SKM-1 treated with dmso at 0.1 percent for 144 hours (cell line): ENCODE measurements around the gene MDH1.
"Not testable (repeated sequence)": the region's sequence is repeated elsewhere in the genome, so short reads cannot be mapped to it uniquely, and the experiment has no call there.

Experiments used
- DNase-seq: peaks from one replicate; lab custom pipeline; 2025; ENCODE audit not compliant: unreplicated experiment; lab: John Stamatoyannopoulos, UW

MDH1 gene

GRCh38 chr2:63587814-63588384, 864 bp upstream of the MDH1 start:
- DNase-seq: no peak

GRCh38 chr2:63589148-63589958, 590 bp downstream of the MDH1 start:
- no peak for DNase-seq

DNA sequence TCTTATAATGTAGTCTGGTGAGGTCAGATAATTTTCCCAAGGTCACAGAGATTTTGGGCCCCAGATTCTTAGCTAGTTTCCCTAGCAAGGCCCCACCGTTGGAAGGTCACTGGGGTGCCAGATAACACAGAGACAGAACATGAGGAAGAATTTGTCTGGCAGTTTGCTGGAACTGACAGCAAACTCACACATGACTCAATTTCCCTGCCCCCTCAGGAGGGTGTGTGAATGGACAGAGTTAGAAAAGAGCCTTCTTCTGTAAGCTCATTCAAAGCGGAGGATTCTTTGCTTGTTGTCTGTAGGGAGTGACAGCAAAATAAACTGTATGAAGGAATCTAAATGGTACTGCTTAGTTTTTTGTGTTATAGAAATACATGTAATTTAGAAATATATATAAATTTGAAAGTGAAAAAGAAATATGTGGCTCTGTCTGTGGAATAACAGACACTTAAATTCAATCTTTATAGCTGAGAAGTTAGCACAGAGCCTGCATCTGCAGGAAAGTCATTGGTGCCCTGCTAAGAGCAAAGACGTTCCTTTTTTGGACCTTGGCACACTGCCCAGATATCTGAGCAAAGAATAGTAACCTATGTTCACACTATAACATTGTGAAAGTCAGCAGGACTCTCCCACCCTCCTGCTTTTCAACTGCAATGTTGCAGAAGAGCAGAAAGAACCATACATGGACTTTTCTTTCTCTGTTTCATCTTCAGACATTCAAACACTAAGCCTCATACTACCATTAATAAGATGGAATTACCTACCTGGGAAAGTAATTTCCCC, 2.1 kb downstream of the MDH1 start:
- peak; percentile 75 for DNase-seq

- DNase-seq: no peak
Observed at GRCh38 chr2:63591566-63592175, 2.9 kb downstream of the MDH1 start.

- no peak for DNase-seq
Observed at GRCh38 chr2:63594660-63595059, 5.9 kb downstream of the MDH1 start.

DNA sequence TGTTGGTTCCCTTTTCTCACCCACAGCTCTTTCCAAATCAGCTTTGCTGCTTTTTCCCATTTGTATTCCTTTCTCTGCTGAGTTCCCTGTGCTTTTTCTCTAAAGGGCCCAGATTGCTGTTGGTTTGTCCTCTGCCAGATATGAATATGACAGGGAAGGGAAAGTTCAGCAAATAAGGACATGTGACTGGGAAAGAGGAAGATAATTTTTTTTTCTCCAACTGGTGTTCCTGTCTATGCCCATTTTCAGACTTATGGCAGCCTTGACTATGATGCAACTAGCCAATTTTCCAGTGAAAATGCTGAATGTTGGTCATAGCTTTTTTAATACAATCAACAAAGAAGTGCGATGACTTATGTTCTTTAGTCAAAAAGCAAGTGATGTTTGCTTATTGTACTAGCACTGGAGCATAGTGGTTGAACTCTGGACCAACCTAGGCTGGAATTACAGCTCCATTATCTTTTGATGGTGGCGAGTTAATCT, 7.7 kb downstream of the MDH1 start:
- DNase-seq: no peak

- no peak for DNase-seq
Observed at GRCh38 chr2:63598981-63599380, 10.2 kb downstream of the MDH1 start.

DNA sequence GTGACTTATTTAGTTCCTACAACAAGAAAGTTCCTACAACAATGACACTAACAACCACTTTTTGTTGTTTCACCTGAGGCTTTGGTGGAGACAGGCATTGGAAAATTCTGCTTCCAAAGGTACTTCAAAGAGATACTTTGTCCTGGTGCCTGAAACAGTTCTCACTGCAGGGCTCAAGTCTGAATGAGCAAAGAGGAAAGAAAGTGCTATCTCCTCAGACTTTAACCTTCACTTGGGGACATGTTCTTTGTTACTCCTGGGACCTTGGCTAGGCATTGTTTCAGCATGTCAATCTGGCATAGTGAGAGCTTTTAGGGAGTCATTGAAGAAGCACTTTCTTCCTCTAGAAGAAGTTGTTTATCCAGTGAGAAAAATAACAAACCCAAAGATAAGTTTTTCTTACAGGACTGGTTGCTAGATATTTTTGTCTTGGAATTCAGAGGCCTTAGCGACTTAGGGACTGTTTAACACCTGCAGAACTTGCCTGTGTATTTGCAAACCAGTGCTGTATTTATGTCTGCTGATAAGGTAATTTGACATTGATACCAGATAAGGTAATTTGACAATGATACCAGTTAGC, 12.2 kb downstream of the MDH1 start:
- no peak for DNase-seq

- DNase-seq: no peak
Observed at GRCh38 chr2:63604666-63605065, 15.9 kb downstream of the MDH1 start.

DNA sequence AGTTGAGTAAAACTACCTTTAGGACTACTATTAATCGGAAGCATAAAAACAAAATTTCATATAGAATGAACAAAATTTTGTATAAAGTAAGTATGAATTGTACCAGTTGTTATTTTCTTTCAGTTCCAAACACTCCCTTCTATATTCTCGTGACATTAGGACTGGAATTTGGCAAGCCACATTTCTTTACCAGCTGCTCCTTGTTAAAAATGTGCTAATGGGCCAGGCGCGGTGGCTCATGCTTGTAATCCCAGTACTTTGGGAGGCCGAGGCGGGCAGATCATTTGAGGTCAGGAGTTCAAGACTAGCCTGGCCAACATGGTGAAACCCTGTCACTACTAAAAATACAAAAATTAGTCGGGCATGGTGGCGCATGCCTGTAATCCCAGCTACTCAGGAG, 20.1 kb downstream of the MDH1 start:
- DNase-seq: not testable (repeated sequence)

GRCh38 chr2:63610525-63610924, 21.8 kb downstream of the MDH1 start:
- DNase-seq: no peak

DNA sequence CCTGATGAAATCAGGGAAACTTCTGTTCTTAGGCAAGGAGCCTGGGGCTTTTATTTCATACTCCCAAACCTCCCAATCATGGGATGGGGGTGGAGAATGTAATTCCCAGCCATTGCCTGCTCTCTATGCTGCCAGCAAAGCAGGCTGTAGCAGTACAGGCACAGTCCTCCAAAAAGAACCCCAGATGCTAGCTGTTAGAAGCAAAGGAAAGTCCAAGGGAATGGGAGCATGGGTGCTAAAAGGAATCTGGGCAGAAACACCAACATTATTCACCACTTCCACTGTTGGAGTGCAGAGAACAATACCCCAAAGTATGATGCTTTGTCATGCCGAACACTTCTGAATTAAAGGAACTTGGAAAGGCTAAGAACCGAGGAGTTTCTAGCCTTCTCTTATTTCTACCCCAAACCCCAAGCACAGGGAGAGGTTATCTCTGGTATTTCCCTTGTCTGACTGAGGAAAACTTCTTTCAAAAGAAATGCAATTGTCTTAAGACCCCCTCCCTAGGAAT, 24.7 kb downstream of the MDH1 start:
- DNase-seq: no peak

- no peak for DNase-seq
Observed at GRCh38 chr2:63614448-63614968, 25.7 kb downstream of the MDH1 start.

GRCh38 chr2:63614983-63615945, 26.5 kb downstream of the MDH1 start:
- no peak for DNase-seq

GRCh38 chr2:63617366-63617765, 28.6 kb downstream of the MDH1 start:
- DNase-seq: no peak

- no peak for DNase-seq
Observed at GRCh38 chr2:63619328-63619727, 30.6 kb downstream of the MDH1 start.

DNA sequence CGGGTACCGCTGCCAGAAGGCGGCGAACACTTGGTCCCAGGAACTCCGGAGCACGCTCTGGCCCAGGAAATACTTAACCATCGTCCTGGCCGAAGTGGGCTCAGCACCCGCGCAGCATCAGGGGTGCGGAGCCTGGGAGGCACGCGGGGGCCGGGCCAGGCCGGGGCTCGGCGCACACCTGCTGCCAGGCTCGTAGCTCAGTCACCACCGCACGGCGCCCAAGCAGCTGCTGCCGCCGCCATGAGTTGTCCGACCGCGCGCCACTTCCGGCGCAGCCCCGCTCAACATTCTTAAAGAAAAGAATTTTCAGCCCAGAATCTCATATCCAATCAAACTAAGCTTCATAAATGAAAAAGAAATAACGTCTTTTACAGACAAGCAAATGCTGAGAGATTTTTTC, 34.0 kb downstream of the MDH1 start:
- no peak for DNase-seq

- not testable (repeated sequence) for DNase-seq
Observed at GRCh38 chr2:63623763-63624162, 35.0 kb downstream of the MDH1 start.

DNA sequence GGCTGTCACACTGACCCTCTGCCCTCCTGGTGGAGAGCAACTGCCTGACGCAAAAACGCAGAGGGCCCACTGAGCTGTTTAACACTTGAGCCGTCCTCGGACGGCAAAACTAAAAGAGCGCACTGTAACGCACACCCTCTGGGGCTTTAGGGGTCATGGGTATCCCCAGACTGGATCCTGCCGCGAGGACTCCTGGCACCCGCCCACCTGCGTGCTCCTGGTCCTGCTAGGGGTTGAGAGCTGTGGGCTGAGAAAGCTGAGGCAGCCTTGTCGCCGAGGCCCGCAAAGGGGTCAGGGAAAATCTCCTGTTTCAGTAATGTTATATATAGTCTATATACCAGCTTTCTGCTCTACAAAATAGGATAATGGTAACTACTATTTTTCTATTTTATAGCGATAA, 39.1 kb downstream of the MDH1 start:
- DNase-seq: no peak
